Measurements from ENCODE around the gene SH3BP4.
A peak's percentile ranks its signal among the peaks of the same experiment; 100 is the strongest.

SH3BP4 gene

GRCh38 chr2:235085476-235085875 is 133.7 kb downstream of the SH3BP4 start:
- in situ Hi-C loops (cut with MboI; ENCODE audit: low sequenced_read_pairs) = no loop called here
- DNase-seq (ENCODE audit: low spot score in 2 of 2) = no peak
- no peaks in the 10 kb centered on the region for H3K4me1 ChIP-seq
- H3K9me3 ChIP-seq = no peaks in the 10 kb centered on the region
- H3K36me3 ChIP-seq (replicated peaks) = no peaks in the 10 kb centered on the region
- H3K4me3 ChIP-seq = no peak overlapping the region
- no peaks in the 10 kb centered on the region for H3K27me3 ChIP-seq (ENCODE audit: low read depth)

DNA sequence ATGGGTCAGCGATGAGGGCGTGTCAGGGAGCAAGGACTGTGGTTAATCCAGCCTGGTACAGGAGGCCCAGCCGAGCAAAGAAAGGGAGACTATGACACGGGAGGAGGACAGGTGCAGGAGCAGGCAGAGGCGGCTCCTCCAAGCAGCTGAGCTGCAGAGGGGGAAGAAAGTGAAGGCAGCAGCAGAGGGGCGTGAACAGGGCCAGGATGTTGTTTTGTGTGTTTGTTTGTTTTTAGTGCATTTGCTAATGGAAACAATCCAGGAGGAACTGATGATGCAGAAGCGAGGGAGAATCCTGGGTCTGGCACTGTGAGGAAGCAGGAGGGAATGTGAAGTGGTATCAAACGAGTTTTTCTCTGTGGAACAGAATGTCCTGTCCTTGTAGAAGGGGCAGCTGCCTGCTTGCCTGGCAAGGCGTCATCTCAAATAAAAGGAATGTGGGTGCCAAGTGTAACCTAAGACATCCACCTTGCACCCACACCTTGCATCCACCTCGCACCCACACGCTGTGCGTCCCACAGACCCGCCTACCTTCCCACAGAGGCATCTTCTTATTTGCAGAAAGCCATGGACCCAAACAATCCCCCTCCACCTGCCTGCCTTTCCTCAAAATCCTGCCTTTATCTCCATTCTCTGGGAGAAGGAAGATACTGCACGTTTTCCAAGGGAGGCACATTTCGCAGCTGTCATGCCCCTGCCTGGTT is 134.8 kb downstream of the SH3BP4 start:
- Histone ChIP-seq H3K4me3 (no peak overlapping the region), H3K36me3 (replicated peaks) (no peaks in the 10 kb centered on the region), H3K4me1 (no peaks in the 10 kb centered on the region), H3K27me3 (ENCODE audit: low read depth) (no peaks in the 10 kb centered on the region), H3K9me3 (no peaks in the 10 kb centered on the region)
- no peak for DNase-seq (ENCODE audit: low spot score in 2 of 2)
- in situ Hi-C loops (cut with MboI; ENCODE audit: low sequenced_read_pairs) = no loop called here

DNA sequence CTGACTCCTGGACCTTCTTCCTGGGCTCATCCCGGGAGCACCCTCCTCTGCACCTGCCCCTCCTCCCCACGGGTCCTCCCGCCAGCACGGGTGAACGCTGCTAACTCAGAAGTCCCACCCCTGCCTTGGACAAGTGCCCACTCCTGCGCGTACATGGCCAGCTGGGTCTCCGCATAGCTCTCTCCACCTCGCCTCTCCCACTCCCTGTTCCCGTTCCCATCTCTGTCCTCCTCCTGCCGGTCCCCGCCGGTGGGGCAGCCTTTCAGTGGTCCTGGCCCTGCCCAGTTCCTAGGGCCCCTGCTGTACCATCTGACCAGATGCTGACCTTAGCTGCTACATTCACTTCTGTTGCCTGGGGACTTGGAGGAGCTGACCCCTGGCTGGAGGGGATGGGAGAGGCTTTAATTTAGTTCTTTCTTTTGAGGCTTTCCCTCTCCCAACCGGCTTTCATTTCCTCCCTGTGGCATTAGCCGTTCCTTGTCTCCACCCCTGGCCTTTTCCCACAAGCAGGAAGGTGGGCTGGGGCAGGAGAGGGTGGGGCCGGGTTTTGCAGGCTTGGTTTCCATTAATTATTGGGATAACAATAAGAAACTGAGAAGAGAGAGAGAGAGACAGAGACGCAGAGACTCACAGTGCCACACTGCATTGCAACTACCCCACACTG is 136.1 kb downstream of the SH3BP4 start:
- no peak overlapping the region for H3K4me3 ChIP-seq
- H3K36me3 ChIP-seq (replicated peaks) = no peaks in the 10 kb centered on the region
- H3K9me3 ChIP-seq = no peaks in the 10 kb centered on the region
- in situ Hi-C loops (cut with MboI; ENCODE audit: low sequenced_read_pairs) = no loop called here
- DNase-seq (ENCODE audit: low spot score in 2 of 2) = no peak
- no peaks in the 10 kb centered on the region for H3K27me3 ChIP-seq (ENCODE audit: low read depth)
- no peaks in the 10 kb centered on the region for H3K4me1 ChIP-seq

DNA sequence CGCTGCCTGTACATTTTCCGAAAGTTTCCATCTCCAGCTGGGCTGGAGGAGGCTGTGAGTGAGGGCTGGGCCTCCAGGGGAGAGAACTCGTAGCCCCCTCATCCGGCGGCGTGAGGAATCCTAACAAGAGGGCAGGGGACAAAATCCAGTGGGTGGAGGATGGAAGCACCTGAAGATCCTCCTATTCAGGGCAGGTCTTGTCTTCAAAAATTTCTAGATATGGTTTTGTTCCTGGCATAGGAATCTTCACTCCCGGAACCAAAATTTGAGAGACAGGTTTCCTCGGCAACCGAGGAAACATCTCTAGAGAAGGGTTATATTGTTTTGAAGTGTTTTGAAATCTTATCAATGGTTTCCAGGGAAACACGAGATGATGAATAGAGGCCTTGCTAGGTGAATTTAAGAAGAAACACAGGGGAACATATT is 136.7 kb downstream of the SH3BP4 start:
- DNase-seq (ENCODE audit: low spot score in 2 of 2) = peak in 1 of 2 experiments; percentile 18
- no peaks in the 10 kb centered on the region for H3K4me1 ChIP-seq
- in situ Hi-C loops (cut with MboI; ENCODE audit: low sequenced_read_pairs) = no loop called here

GRCh38 chr2:235091421-235091820 is 139.6 kb downstream of the SH3BP4 start:
- no peaks in the 10 kb centered on the region for H3K9me3 ChIP-seq
- in situ Hi-C loops (cut with MboI; ENCODE audit: low sequenced_read_pairs) = no loop called here
- H3K4me3 ChIP-seq = no peak overlapping the region
- no peaks in the 10 kb centered on the region for H3K4me1 ChIP-seq
- DNase-seq (ENCODE audit: low spot score in 2 of 2) = no peak
- H3K27me3 ChIP-seq (ENCODE audit: low read depth) = no peaks in the 10 kb centered on the region
- no peaks in the 10 kb centered on the region for H3K36me3 ChIP-seq (replicated peaks)

More for the DNA sequence above, 136.7 kb downstream of the SH3BP4 start:
- Histone ChIP-seq H3K36me3 (replicated peaks) (no peaks in the 10 kb centered on the region), H3K9me3 (no peaks in the 10 kb centered on the region), H3K27me3 (ENCODE audit: low read depth) (no peaks in the 10 kb centered on the region), H3K4me3 (no peak overlapping the region)

DNA sequence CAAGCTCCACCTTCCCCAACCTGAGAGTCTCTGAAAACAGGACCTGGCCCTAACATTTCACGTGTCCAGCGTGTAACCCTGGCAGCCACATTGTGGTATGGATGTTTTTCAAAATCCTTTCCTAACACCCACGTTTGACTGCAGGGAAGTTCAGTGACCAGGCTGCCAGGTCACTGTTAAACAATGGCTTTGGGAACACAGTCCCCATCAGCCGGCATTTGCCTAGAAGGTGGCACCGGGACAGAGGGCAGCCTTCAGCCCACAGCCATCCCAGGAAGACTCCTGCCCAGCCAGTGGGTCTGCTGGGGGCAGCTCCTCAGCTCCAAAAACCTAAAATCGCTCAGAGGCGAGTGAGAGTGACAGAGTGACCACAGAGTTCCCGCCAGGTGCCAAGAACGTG is 140.2 kb downstream of the SH3BP4 start:
- in situ Hi-C loops (cut with MboI; ENCODE audit: low sequenced_read_pairs) = no loop called here
- no peak for DNase-seq (ENCODE audit: low spot score in 2 of 2)
- Histone ChIP-seq H3K4me1 (no peaks in the 10 kb centered on the region), H3K36me3 (replicated peaks) (no peaks in the 10 kb centered on the region), H3K27me3 (ENCODE audit: low read depth) (no peaks in the 10 kb centered on the region), H3K4me3 (no peak overlapping the region), H3K9me3 (no peaks in the 10 kb centered on the region)

- H3K27me3 ChIP-seq (ENCODE audit: low read depth) = no peaks in the 10 kb centered on the region
- H3K36me3 ChIP-seq (replicated peaks) = no peaks in the 10 kb centered on the region
- no peaks in the 10 kb centered on the region for H3K9me3 ChIP-seq
- no peaks in the 10 kb centered on the region for H3K4me1 ChIP-seq
- in situ Hi-C loops (cut with MboI; ENCODE audit: low sequenced_read_pairs) = no loop called here
- no peak overlapping the region for H3K4me3 ChIP-seq
- DNase-seq (ENCODE audit: low spot score in 2 of 2) = no peak
Observed at GRCh38 chr2:235092433-235093223, 140.8 kb downstream of the SH3BP4 start.

- in situ Hi-C loops (cut with MboI; ENCODE audit: low sequenced_read_pairs) = no loop called here
- Histone ChIP-seq H3K27me3 (ENCODE audit: low read depth) (no peaks in the 10 kb centered on the region), H3K4me3 (no peak overlapping the region), H3K36me3 (replicated peaks) (no peaks in the 10 kb centered on the region), H3K9me3 (no peaks in the 10 kb centered on the region), H3K4me1 (no peaks in the 10 kb centered on the region)
- no peak for DNase-seq (ENCODE audit: low spot score in 2 of 2)
Observed at GRCh38 chr2:235094457-235094856, 142.6 kb downstream of the SH3BP4 start.

GRCh38 chr2:235095569-235095968 is 143.8 kb downstream of the SH3BP4 start:
- Histone ChIP-seq H3K4me3 (no peak overlapping the region), H3K27me3 (ENCODE audit: low read depth) (no peaks in the 10 kb centered on the region), H3K36me3 (replicated peaks) (no peaks in the 10 kb centered on the region), H3K4me1 (no peaks in the 10 kb centered on the region), H3K9me3 (no peaks in the 10 kb centered on the region)
- in situ Hi-C loops (cut with MboI; ENCODE audit: low sequenced_read_pairs) = no loop called here
- no peak for DNase-seq (ENCODE audit: low spot score in 2 of 2)

DNA sequence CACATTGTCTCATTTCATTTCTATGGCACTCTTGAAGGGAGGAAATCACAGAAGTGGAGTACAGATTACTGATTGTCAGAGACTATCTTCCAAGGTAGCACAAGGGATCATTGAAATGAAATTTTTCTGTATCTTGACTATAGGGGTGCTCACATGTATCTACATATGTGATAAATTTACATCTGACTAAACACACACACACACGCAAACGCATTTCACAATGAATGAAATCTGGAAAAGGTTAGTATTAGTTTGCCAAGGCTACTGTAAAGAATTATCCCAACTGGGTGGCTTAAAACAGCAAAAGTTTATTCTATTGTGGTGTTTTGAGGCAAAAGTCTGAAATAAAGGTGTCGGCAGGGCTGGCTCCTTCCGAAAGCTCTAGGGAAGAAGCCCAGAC is 144.6 kb downstream of the SH3BP4 start:
- DNase-seq (ENCODE audit: low spot score in 2 of 2) = no peak
- no peaks in the 10 kb centered on the region for H3K36me3 ChIP-seq (replicated peaks)
- in situ Hi-C loops (cut with MboI; ENCODE audit: low sequenced_read_pairs) = no loop called here
- no peak overlapping the region for H3K4me3 ChIP-seq
- H3K27me3 ChIP-seq (ENCODE audit: low read depth) = no peaks in the 10 kb centered on the region
- no peaks in the 10 kb centered on the region for H3K4me1 ChIP-seq
- H3K9me3 ChIP-seq = no peaks in the 10 kb centered on the region

DNA sequence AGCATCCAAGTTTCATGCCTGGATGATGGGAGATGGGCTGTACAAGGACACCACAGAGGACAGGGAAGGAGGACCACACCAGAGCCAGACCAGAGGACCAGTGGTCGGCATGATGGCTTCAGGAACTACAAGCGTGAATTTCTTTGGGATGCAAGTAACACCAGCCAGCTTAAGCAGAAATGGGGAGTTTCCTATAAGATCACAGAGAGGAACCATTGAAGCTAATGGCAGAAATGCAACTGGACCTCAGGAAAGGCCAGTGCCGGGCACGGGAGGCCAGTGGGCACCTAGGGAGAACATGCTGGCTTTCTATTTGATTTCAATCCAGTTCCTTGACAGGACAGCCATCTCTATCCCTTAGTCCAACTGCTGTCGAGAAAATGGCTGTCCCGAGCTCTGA is 145.4 kb downstream of the SH3BP4 start:
- DNase-seq (ENCODE audit: low spot score in 2 of 2) = no peak
- in situ Hi-C loops (cut with MboI; ENCODE audit: low sequenced_read_pairs) = no loop called here
- no peak overlapping the region for H3K4me3 ChIP-seq
- no peaks in the 10 kb centered on the region for H3K27me3 ChIP-seq (ENCODE audit: low read depth)
- no peaks in the 10 kb centered on the region for H3K9me3 ChIP-seq
- no peaks in the 10 kb centered on the region for H3K36me3 ChIP-seq (replicated peaks)
- H3K4me1 ChIP-seq = no peaks in the 10 kb centered on the region

DNA sequence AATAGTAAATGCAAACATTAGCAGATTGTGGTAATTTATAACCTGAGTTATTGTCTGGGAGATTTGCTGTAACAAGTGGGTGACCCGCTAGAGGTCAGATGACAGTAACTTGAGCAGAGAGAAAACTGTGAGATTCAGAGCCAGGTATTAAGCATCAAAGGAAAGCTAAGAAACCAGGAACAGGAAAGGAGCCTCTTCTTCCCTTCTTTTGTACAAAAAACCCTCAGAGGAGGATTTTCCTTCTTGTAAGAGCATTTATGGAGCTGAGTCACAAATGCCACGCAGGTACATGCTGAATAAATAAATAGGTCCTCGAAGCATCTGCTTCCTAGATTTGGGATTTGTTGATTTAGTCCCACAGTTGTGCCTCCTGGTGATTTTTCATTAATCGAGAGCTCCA is 146.5 kb downstream of the SH3BP4 start:
- peak in 1 of 2 experiments; percentile 11 for DNase-seq (ENCODE audit: low spot score in 2 of 2)
- in situ Hi-C loops (cut with MboI; ENCODE audit: low sequenced_read_pairs) = no loop called here
- H3K36me3 ChIP-seq (replicated peaks) = no peaks in the 10 kb centered on the region

DNA sequence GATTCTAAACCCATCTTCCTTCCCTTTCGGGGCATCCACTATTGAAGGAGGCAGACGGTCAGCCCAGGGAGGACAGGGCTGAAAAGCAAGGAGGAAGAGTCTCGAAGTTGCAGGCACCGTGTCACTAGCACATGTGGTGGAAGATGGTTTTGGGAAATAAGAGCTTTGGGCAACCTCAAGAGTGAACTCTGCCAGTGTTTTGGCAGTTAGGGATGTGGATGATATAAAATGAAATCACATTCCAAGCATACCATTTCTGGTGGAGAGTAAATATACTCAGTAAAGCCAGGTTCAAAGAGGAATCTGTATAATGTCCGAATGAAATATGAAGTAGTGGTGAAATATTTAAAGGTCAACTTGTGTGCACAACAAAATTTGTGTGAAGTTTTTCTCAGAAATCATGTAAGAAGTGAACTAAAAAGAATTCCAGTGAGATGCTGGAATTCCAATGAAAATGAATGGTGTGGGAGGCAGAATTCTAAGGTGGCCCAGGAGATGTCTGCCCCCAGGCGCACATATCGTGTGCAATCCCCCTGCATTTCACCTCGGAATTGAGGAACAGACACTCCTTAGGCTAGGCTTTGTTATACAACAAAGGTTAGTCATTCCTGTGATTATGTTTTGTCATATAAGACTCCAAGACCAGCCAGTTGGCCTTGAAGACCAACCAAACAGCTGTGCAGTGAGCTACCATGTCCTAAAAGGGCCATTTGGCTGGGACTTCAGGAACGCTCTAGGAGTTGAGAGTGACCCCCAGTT is 147.1 kb downstream of the SH3BP4 start:
- in situ Hi-C loops (cut with MboI; ENCODE audit: low sequenced_read_pairs) = no loop called here
- H3K27me3 ChIP-seq (ENCODE audit: low read depth) = no peaks in the 10 kb centered on the region
- no peaks in the 10 kb centered on the region for H3K9me3 ChIP-seq
- no peaks in the 10 kb centered on the region for H3K4me1 ChIP-seq
- H3K4me3 ChIP-seq = no peak overlapping the region
- DNase-seq (ENCODE audit: low spot score in 2 of 2) = no peak
- H3K36me3 ChIP-seq (replicated peaks) = no peaks in the 10 kb centered on the region

More for the DNA sequence above, 146.5 kb downstream of the SH3BP4 start:
- Histone ChIP-seq H3K4me1 (no peaks in the 10 kb centered on the region), H3K9me3 (no peaks in the 10 kb centered on the region), H3K4me3 (no peak overlapping the region), H3K27me3 (ENCODE audit: low read depth) (no peaks in the 10 kb centered on the region)
